Measurements from ENCODE around the gene ITPA. TPM values are rescaled to one million over a fixed set of nuclear protein-coding genes. Genes with fewer than 3 reads are reported as not detected.
A peak's percentile ranks its signal among the peaks of the same experiment; 100 is the strongest.

ITPA gene
- total RNA-seq, 1 donor from 2014 or later: 62.3 TPM

GRCh38 chr20:3171391-3172125, 37.7 kb upstream of the ITPA start:
- no peak for DNase-seq (ENCODE audit: low spot score, unreplicated experiment)
- Mint-ChIP-seq H3K27me3 (no peaks in the 10 kb centered on the region), H3K4me3 (ENCODE audit: low read depth) (peak overlapping the region; percentile 79), H3K36me3 (ENCODE audit: insufficient read depth) (no peaks in the 10 kb centered on the region), H3K4me1 (ENCODE audit: low read depth) (peaks cover 40% of the 10 kb centered on the region), H3K9me3 (ENCODE audit: low read depth) (no peaks in the 10 kb centered on the region), H3K27ac (no peak overlapping the region)
- TF ChIP-seq, protein P1, sequence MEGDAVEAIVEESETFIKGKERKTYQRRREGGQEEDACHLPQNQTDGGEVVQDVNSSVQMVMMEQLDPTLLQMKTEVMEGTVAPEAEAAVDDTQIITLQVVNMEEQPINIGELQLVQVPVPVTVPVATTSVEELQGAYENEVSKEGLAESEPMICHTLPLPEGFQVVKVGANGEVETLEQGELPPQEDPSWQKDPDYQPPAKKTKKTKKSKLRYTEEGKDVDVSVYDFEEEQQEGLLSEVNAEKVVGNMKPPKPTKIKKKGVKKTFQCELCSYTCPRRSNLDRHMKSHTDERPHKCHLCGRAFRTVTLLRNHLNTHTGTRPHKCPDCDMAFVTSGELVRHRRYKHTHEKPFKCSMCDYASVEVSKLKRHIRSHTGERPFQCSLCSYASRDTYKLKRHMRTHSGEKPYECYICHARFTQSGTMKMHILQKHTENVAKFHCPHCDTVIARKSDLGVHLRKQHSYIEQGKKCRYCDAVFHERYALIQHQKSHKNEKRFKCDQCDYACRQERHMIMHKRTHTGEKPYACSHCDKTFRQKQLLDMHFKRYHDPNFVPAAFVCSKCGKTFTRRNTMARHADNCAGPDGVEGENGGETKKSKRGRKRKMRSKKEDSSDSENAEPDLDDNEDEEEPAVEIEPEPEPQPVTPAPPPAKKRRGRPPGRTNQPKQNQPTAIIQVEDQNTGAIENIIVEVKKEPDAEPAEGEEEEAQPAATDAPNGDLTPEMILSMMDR (IDR thresholded peaks at IDR 0.05; ENCODE audit: unreplicated experiment): no peak

GRCh38 chr20:3172126-3172932, 37.0 kb upstream of the ITPA start:
- no peaks in the 10 kb centered on the region for H3K36me3 Mint-ChIP-seq (ENCODE audit: insufficient read depth)
- peak overlapping the region; percentile 79 for H3K4me3 Mint-ChIP-seq (ENCODE audit: low read depth)
- no peaks in the 10 kb centered on the region for H3K9me3 Mint-ChIP-seq (ENCODE audit: low read depth)
- H3K4me1 Mint-ChIP-seq (ENCODE audit: low read depth): peaks cover 40% of the 10 kb centered on the region
- no peak for DNase-seq (ENCODE audit: low spot score, unreplicated experiment)
- no peaks in the 10 kb centered on the region for H3K27me3 Mint-ChIP-seq
- peak overlapping the region; percentile 94 for H3K27ac Mint-ChIP-seq
- TF ChIP-seq, protein P1 (IDR thresholded peaks at IDR 0.05; ENCODE audit: unreplicated experiment): no peak

- Mint-ChIP-seq H3K27ac (peak within 1 kb of the TSS; percentile 99), H3K27me3 (no peaks in the 10 kb centered on the region), H3K9me3 (ENCODE audit: low read depth) (no peaks in the 10 kb centered on the region), H3K4me3 (ENCODE audit: low read depth) (peak within 1 kb of the TSS; percentile 95), H3K4me1 (ENCODE audit: low read depth) (peaks cover 43% of the 10 kb centered on the region), H3K36me3 (ENCODE audit: insufficient read depth) (no peaks in the 10 kb centered on the region)
- TF ChIP-seq, protein P1 (IDR thresholded peaks at IDR 0.05; ENCODE audit: unreplicated experiment): no peak
- peak; percentile 76 for DNase-seq (ENCODE audit: low spot score, unreplicated experiment)
These were observed 36.2 kb upstream of the ITPA start, which contains the start of gene LZTS3 for GRCh38 chr20:3172933-3173609. Gene LZTS3 (minus strand): TSS chr20:3173549. CDS start chr20:3167163, 6,386 bp downstream.

GRCh38 chr20:3173610-3174441, 35.5 kb upstream of the ITPA start:
- TF ChIP-seq, protein P1 (IDR thresholded peaks at IDR 0.05; ENCODE audit: unreplicated experiment): peak; percentile 46
- H3K27me3 Mint-ChIP-seq: no peaks in the 10 kb centered on the region
- peak overlapping the region; percentile 95 for H3K4me3 Mint-ChIP-seq (ENCODE audit: low read depth)
- peak; percentile 95 for DNase-seq (ENCODE audit: low spot score, unreplicated experiment)
- no peaks in the 10 kb centered on the region for H3K9me3 Mint-ChIP-seq (ENCODE audit: low read depth)
- no peaks in the 10 kb centered on the region for H3K36me3 Mint-ChIP-seq (ENCODE audit: insufficient read depth)
- peaks cover 40% of the 10 kb centered on the region for H3K4me1 Mint-ChIP-seq (ENCODE audit: low read depth)
- H3K27ac Mint-ChIP-seq: peak overlapping the region; percentile 99

Measured in progenitor cell of endocrine pancreas (in vitro differentiated cells).